ENCODE measurements around the gene LIPC. TPM values are rescaled to one million over a fixed set of nuclear protein-coding genes. Genes with fewer than 3 reads are reported as not detected.

Gene LIPC
- total and polyA plus RNA-seq, 9 of the 15 experiments (the other 6 are each of a cell fraction or from before 2014, with no cell fraction given), result 0.07 to 0.41 (median 0.11) TPM; not detected in 2

DNA sequence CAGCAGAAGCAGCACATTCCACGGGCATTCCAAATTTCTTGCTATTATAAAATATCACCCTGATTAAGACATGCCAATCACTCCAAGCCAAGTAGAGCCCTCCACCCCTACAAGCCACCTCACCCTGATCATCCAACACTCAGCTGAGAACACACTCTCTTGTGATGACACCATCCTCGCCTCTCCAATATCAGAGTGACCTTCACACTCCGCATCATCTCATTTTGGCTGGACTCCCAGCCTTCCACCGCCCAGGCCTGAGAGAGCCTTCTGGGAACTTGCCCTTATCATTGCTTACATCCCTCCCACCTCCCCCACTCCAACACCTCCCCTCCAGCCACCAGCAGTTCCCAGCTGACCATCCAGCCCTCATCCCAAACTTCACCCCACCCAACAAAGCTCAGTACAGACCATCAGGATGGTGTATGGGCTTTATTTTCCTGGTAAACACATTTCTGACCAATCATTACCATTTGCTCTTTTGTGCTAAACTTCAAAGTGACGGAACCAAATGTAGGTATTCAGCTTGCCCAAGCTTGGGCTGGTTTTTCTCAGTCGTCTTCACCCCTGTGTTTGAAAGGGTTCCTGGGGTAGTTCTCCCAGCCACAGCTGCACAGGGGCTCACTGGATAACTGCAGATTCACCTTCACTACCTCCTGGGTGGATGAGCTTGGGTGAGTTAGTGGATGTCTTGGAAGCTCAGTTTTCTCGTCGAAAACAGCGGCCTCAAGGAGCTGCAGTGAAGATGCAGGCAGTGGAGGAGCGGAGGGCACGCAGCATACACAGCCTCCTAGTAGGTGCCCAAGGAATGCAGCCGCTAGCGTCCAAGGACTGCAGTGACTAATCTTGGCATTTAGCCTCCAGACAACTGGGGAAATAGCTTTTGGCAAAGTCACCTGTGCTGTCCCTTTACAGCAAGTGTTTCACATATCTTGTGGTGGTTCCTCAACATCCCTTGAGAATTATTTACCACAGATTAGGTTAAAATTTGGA, 115.1 kb downstream of the LIPC start (continued):
- TF ChIP-seq, protein P1, sequence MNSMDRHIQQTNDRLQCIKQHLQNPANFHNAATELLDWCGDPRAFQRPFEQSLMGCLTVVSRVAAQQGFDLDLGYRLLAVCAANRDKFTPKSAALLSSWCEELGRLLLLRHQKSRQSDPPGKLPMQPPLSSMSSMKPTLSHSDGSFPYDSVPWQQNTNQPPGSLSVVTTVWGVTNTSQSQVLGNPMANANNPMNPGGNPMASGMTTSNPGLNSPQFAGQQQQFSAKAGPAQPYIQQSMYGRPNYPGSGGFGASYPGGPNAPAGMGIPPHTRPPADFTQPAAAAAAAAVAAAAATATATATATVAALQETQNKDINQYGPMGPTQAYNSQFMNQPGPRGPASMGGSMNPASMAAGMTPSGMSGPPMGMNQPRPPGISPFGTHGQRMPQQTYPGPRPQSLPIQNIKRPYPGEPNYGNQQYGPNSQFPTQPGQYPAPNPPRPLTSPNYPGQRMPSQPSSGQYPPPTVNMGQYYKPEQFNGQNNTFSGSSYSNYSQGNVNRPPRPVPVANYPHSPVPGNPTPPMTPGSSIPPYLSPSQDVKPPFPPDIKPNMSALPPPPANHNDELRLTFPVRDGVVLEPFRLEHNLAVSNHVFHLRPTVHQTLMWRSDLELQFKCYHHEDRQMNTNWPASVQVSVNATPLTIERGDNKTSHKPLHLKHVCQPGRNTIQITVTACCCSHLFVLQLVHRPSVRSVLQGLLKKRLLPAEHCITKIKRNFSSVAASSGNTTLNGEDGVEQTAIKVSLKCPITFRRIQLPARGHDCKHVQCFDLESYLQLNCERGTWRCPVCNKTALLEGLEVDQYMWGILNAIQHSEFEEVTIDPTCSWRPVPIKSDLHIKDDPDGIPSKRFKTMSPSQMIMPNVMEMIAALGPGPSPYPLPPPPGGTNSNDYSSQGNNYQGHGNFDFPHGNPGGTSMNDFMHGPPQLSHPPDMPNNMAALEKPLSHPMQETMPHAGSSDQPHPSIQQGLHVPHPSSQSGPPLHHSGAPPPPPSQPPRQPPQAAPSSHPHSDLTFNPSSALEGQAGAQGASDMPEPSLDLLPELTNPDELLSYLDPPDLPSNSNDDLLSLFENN (IDR thresholded peaks at IDR 0.05; ENCODE audit: low read depth in 2 of 2, low read length in 2 of 2), result no peak
- no peak for TF ChIP-seq BRF1 (IDR thresholded peaks at IDR 0.05; ENCODE audit: borderline replicate concordance, extremely low read depth, insufficient read length)
- TF ChIP-seq ZNF766 (CRISPR knock-in tag; conservative IDR thresholded peaks at IDR 0.05), result peak; percentile 83
- no peak for TF ChIP-seq HCFC1 (IDR thresholded peaks at IDR 0.05; ENCODE audit: low read depth, low read length)
- peak; percentile 57 for TF ChIP-seq FOSL1 (tag; conservative IDR thresholded peaks at IDR 0.05)
- no peak for TF ChIP-seq PML (IDR thresholded peaks at IDR 0.05; ENCODE audit: low read length)
- TF ChIP-seq NR3C1 (CRISPR knock-in tag; IDR thresholded peaks at IDR 0.05), result no peak
- TF ChIP-seq HNRNPUL1 (IDR thresholded peaks at IDR 0.05; ENCODE audit: low read length), result no peak
- TF ChIP-seq GTF2E2 (tag; IDR thresholded peaks at IDR 0.05), result no peak
- TF ChIP-seq, protein P2, sequence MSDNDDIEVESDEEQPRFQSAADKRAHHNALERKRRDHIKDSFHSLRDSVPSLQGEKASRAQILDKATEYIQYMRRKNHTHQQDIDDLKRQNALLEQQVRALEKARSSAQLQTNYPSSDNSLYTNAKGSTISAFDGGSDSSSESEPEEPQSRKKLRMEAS (CRISPR knock-in tag; IDR thresholded peaks at IDR 0.05), result no peak
- no peak for TF ChIP-seq POLR2B (IDR thresholded peaks at IDR 0.05; ENCODE audit: low read depth, partially characterized antibody)
- TF ChIP-seq, protein P3, sequence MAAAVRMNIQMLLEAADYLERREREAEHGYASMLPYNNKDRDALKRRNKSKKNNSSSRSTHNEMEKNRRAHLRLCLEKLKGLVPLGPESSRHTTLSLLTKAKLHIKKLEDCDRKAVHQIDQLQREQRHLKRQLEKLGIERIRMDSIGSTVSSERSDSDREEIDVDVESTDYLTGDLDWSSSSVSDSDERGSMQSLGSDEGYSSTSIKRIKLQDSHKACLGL (CRISPR knock-in tag; IDR thresholded peaks at IDR 0.05; ENCODE audit: borderline replicate concordance, poor library complexity, severe bottlenecking), result no peak
- no peak for TF ChIP-seq ZNF143 (CRISPR knock-in tag; IDR thresholded peaks at IDR 0.05)
- TF ChIP-seq, protein P4, sequence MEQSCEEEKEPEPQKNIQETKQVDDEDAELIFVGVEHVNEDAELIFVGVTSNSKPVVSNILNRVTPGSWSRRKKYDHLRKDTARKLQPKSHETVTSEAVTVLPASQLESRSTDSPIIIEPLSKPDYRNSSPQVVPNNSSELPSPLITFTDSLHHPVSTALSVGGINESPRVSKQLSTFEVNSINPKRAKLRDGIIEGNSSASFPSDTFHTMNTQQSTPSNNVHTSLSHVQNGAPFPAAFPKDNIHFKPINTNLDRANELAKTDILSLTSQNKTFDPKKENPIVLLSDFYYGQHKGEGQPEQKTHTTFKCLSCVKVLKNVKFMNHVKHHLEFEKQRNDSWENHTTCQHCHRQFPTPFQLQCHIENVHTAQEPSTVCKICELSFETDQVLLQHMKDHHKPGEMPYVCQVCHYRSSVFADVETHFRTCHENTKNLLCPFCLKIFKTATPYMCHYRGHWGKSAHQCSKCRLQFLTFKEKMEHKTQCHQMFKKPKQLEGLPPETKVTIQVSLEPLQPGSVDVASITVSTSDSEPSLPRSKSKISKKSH (CRISPR knock-in tag; IDR thresholded peaks at IDR 0.05), result no peak
- TF ChIP-seq, protein P5, sequence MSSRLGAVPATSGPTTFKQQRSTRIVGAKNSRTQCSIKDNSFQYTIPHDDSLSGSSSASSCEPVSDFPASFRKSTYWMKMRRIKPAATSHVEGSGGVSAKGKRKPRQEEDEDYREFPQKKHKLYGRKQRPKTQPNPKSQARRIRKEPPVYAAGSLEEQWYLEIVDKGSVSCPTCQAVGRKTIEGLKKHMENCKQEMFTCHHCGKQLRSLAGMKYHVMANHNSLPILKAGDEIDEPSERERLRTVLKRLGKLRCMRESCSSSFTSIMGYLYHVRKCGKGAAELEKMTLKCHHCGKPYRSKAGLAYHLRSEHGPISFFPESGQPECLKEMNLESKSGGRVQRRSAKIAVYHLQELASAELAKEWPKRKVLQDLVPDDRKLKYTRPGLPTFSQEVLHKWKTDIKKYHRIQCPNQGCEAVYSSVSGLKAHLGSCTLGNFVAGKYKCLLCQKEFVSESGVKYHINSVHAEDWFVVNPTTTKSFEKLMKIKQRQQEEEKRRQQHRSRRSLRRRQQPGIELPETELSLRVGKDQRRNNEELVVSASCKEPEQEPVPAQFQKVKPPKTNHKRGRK (tag; IDR thresholded peaks at IDR 0.05), result no peak
- no peak for TF ChIP-seq FOXA1 (IDR thresholded peaks at IDR 0.05; ENCODE audit: borderline replicate concordance)
- TF ChIP-seq CBX2 (IDR thresholded peaks at IDR 0.05; ENCODE audit: insufficient read depth, low read length, poor library complexity, severe bottlenecking), result no peak
- no peak for TF ChIP-seq GABPB1 (CRISPR knock-in tag; IDR thresholded peaks at IDR 0.05)
- no peak for TF ChIP-seq ZNF561 (CRISPR knock-in tag; conservative IDR thresholded peaks at IDR 0.05)
- no peak for TF ChIP-seq DNMT1 (IDR thresholded peaks at IDR 0.05)
